PC-3 (cell line): Measurements from ENCODE around the gene UBTD1.

Experiments
- CTCF ChIP-seq: fragments of 300-600 bp; sonication (generic); conservative IDR thresholded peaks from 2 replicates; pipeline ENCODE4 v1.5.1; 2017; ENCODE audit warnings: antibody characterized with exemption, low read depth, mild to moderate bottlenecking, low read length
- EZH2 ChIP-seq: fragments of 300-600 bp; sonication (generic); IDR thresholded peaks from one replicate; pipeline ENCODE4 v1.6.1; 2017; ENCODE audit warnings: antibody characterized with exemption, mild to moderate bottlenecking, low read length; ENCODE audit not compliant: unreplicated experiment
- EZH2phosphoT487 ChIP-seq: fragments of 300-600 bp; sonication (generic); IDR thresholded peaks from 2 replicates; pipeline ENCODE4 v1.6.1; 2018; ENCODE audit warnings: mild to moderate bottlenecking, antibody characterized with exemption, low read length, borderline replicate concordance

GRCh38 chr10:97546456-97547270 is 47.9 kb downstream of the UBTD1 start:
- no peak for TF ChIP-seq CTCF
- no peak for TF ChIP-seq EZH2phosphoT487
- no peak for TF ChIP-seq EZH2
